Raji (cell line): ENCODE results near the gene PCDHB11.
"Not testable (repeated sequence)": the region's sequence is repeated elsewhere in the genome, so short reads cannot be mapped to it uniquely, and the experiment has no call there.

Experiments used
- POLR2A ChIP-seq: IDR thresholded peaks from 2 replicates; pipeline ENCODE4 v1.6.1; 2011; ENCODE audit warnings: low read depth, low read length, control low read depth; ENCODE audit not compliant: insufficient read depth

PCDHB11 gene

DNA sequence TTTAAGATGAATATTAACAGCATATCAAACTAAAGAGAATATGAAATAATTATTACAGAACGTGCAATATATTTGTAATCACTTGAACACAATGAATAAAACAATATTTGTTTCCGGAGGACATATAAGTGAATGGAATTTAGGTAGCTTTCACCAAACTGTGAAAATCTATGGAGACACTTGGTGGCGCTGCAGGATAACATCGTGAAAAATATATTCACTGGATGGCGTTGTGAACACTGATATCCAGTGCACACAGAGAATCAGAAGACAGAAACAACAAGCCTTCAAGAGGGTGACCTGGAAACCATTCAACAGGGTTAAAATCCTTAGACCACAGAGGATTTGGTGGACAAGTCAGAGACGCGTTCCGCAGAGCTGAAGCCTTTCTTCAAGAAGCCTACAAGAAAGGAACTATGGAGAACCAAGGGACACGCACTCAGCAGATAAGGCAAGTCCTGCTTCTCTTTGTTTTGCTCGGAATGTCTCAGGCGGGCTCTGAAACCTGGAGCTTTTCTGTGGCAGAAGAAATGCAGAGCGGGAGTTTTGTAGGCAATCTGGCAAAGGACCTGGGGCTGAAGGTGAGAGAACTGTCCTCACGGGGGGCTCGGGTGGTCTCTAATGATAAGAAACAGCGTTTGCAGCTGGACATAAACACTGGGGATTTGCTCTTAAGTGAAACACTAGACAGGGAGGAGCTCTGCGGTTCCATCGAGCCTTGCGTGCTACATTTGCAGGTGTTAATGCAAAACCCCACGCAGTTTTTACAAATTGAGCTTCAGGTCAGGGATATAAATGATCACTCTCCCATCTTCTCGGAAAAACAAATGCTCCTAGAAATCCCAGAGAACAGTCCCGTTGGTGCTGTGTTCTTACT is at the start of gene PCDHB11:
Gene PCDHB11, plus strand, starts transcription at position 269 of the 877 bp plus-strand sequence. Its CDS starts 148 bp downstream, at position 417.
- no peak for TF ChIP-seq POLR2A

DNA sequence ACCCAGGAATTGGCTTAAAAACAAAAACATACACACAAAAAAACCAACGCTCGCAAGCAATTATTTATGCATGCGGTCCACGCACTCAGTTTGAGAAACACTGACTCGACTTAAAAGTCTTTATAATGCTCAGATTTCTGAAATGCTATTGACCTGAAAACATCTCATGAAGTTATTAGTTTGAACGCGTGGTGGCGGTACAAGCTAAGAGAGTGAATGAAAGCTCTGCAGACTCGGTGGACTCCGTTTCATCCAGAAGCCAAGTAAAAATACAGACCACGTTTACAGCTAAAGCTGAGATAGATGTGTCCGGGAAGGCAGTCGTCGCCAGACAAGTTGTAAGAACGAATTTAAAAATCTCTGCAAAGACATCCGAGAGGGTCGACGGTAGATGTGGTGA is 49.6 kb upstream of the PCDHB11 start, which contains the start of gene PCDHB6:
Gene PCDHB6, plus strand, starts transcription at position 246 of the 400 bp plus-strand sequence. CDS start 201 bp downstream, outside the sequence.
- TF ChIP-seq POLR2A, result no peak

DNA sequence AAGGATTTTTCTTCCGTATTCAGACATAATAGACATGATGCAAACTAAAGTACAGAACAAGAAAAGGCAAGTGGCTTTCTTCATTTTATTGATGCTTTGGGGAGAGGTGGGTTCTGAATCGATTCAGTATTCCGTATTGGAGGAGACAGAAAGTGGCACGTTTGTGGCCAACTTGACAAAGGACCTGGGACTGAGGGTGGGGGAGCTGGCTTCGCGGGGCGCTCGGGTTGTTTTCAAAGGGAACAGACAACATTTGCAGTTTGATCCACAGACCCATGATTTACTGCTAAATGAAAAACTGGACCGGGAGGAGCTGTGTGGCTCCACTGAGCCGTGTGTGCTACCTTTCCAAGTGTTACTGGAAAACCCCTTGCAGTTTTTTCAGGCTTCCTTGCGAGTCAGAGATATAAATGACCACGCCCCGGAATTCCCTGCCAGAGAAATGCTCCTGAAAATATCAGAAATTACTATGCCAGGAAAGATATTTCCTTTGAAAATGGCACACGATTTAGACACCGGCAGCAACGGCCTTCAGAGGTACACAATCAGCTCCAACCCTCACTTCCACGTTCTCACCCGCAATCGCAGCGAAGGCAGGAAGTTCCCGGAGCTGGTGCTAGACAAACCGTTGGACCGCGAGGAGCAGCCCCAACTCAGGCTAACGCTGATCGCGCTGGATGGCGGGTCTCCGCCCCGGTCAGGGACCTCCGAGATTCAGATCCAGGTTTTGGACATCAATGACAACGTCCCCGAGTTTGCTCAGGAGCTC is 49.0 kb upstream of the PCDHB11 start:
- no peak for TF ChIP-seq POLR2A

DNA sequence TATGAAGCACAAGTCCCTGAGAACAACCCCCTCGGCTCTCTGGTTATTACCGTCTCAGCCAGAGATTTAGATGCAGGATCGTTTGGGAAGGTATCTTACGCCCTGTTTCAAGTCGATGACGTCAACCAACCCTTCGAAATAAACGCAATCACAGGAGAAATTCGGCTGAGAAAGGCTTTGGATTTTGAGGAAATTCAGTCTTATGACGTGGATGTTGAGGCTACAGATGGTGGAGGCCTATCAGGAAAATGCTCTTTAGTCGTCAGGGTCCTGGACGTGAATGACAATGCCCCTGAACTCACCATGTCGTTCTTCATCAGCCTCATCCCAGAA is 48.5 kb upstream of the PCDHB11 start:
- no peak for TF ChIP-seq POLR2A

DNA sequence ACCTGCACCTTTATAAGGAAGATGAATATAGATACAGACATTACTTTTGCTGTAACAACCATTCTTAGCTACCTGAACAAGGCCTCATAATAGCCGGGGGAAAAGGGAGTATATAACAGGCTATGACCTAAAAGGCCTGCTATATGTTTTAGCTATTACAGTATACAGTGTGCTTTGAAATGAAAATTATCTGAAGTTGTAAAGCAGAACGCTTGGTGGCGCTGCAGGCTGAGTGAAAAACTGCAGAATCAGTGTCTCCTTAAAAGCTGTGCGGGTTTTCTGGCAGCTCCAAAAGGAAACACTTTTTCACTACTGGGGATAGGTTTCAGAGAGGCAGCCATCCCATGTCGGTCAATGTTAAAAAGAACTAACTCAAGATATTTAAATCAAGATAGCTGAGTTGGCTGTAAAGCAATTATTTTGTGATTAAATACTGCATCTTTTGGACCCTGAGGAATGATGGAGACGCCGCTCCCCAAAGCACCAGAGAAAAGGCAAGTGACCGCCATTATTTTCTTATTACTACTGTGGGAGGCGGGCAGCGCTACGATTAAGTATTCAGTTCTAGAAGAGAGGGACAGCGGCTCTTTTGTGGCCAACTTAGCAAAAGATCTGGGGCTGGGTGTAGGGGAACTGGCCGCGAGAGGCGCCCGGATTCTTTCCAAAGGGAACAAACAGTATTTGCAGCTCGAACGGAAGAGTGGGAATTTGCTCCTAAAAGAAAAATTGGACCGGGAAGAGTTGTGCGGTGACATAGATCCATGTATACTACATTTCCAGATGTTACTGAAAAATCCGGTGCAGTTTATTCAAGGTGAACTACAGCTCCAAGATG is 43.7 kb upstream of the PCDHB11 start:
- TF ChIP-seq POLR2A, result no peak

DNA sequence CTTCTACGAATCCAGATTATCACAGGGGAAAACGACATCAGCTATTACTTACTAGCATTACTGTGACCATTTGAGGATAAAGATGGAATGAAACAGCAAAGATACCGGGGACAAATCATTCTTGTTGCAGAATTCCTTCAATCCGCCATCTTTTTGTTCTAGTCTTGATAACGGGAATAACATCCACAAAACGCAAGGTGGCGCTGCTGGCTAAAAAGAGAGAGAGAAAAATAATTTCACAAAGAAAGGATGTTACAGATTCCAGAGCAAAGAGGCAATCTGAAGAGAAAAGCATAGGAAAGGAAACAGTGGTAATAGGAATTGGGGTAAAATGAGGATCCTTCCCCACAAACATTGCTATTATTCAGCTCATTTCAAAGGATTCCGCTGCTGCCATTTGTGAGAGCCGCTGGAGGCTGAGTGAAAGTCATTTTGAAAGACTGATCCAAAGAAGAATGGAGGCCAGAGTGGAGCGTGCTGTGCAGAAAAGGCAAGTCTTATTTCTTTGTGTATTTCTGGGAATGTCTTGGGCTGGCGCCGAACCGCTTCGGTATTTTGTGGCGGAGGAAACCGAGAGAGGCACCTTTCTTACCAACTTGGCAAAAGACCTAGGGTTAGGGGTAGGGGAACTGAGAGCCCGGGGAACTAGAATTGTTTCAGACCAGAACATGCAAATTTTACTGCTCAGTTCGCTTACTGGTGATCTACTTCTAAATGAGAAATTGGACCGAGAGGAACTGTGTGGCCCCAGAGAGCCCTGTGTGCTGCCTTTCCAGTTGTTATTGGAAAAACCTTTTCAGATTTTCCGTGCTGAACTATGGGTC is 26.8 kb upstream of the PCDHB11 start, which contains the start of gene PCDHB7:
Gene PCDHB7, plus strand, starts transcription at position 264 of the 824 bp plus-strand sequence. Its CDS starts 192 bp downstream, at position 456.
- no peak for TF ChIP-seq POLR2A

DNA sequence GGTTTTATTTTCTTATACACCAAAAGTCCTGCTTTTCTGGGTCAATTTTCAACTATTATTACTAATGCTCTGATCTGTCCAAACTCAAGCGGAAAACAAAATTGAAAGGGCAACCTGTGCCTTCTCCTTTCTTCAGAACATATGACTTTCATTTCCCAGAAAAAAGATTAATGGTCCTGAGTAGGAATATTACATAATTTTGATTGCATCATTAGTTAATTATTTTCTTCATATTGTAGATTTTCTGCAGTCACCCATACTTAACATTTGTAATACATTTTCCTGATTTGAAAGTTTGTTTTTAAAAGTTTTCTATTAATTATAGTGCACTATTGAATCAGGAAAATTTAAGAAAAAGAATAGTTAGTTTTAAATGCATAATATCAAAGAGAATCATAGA is 23.5 kb upstream of the PCDHB11 start:
- no peak for TF ChIP-seq POLR2A

DNA sequence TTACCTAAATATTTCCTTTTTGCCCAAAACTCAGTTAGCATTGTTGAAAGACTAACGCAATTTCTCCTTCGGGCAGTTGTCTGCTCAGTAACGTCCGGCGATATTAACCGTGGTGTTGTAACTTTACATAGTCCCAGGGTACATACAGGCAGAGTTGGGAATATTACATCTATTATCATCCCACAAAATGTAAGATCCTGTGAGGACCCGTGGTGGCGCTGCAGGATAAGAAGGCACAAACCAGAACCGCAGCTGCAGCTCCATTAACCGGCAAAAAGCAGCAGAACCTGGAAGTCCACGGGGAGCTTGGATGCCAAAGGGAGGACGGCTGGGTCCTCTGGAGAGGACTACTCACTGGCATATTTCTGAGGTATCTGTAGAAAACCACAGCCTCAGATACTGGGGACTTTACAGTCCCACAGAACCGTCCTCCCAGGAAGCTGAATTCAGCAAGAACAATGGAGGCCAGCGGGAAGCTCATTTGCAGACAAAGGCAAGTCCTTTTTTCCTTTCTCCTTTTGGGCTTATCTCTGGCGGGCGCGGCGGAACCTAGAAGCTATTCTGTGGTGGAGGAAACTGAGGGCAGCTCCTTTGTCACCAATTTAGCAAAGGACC is 21.7 kb upstream of the PCDHB11 start, which contains the start of gene PCDHB8:
Gene PCDHB8, plus strand, starts transcription at position 214 of the 615 bp plus-strand sequence. Its CDS starts 245 bp downstream, at position 459.
- TF ChIP-seq POLR2A, result not testable (repeated sequence)

DNA sequence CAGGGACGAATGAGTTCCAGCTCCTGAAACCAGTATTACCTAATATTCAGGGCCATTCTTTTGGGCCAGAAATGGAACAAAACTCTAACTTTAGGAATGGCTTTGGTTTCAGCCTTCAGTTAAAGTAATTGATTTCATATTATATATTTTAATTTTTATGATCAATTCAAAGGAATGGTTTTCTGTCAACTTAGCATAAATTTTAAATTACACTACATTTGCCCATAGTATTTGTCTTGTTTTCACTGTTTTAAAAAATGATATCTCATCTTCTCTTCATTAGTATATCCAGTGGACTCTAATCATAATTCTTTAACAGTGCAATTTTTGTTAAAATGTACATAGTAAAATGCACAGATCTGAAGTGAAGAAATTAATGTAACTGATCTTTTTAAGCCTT is 19.1 kb upstream of the PCDHB11 start:
- no peak for TF ChIP-seq POLR2A

DNA sequence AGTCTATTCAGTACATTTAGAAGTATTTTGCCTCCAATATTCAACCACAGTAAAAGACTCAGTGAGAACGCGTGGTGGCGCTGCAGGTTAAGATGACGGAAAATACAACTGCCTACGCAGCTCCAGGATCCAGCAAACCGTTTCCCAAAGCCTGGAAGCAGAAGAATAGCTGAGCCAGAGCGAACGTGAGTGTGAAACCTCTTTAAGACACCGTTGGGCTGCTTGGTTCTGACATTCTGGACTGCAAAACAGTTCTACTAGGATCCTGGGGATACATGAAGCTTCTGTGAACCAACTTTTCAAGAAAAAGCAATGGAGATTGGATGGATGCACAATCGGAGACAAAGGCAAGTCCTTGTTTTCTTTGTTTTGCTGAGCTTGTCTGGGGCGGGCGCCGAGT is 17.2 kb upstream of the PCDHB11 start, which contains the start of gene PCDHB16:
Gene PCDHB16, plus strand, starts transcription at position 140 of the 400 bp plus-strand sequence. Its CDS starts 173 bp downstream, at position 313.
- no peak for TF ChIP-seq POLR2A

DNA sequence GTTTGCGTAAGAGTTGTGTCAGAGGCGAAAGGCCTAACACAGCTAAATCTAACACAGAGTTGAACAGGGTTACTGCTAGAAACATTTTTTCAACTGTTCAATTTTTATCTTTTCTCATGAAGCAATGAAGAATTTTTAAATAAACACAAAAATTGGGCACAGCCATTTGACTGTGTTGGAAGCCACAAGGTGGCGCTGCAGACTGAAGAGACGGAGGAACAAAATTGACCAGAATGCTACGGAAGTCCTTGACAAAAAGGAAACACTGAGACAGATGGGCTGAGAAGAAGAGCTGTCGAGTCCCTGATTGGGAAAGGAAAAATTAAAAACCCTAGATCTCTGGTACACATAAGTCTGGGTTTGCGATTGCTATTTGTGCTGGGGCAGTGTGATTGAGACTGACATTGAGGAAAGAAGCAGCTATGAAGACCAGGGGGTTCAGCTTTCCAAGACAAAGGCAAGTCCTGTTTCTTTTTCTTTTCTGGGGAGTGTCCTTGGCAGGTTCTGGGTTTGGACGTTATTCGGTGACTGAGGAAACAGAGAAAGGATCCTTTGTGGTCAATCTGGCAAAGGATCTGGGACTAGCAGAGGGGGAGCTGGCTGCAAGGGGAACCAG is 12.4 kb upstream of the PCDHB11 start, which contains the start of gene PCDHB9:
Gene PCDHB9, plus strand, starts transcription at position 265 of the 616 bp plus-strand sequence. Its CDS starts 158 bp downstream, at position 423.
- TF ChIP-seq POLR2A, result no peak

DNA sequence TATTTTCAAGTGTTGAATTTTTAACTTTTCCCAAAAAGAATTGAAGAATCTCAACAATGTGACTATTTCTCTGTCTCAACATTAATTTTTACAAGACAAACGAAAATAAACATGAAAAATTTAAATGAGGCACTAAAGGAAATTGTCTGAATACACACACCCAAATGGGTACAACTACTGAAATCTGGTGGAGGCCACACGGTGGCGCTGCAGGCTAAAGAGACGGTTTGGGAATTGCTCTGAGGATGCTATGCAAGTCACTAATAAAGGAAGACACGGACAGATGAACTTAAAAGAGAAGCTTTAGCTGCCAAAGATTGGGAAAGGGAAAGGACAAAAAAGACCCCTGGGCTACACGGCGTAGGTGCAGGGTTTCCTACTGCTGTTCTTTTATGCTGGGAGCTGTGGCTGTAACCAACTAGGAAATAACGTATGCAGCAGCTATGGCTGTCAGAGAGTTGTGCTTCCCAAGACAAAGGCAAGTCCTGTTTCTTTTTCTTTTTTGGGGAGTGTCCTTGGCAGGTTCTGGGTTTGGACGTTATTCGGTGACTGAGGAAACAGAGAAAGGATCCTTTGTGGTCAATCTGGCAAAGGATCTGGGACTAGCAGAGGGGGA is 7.2 kb upstream of the PCDHB11 start, which contains the start of gene PCDHB10:
Gene PCDHB10, plus strand, starts transcription at position 244 of the 616 bp plus-strand sequence. Its CDS starts 200 bp downstream, at position 444.
- no peak for TF ChIP-seq POLR2A
